Embryonic facial prominence (tissue), 1 donor: ENCODE measurements around the gene GBF1.

ENCODE experiments used
- DNase-seq: peaks from one replicate; pipeline ENCODE4 v3.0.0-alpha.2; 2016; ENCODE audit errors: extremely low spot score

The GBF1 gene

GRCh38 chr10:102342958-102343357 lies 97.6 kb downstream of the GBF1 start:
- DNase-seq: no peak

- DNase-seq: no peak
Observed at GRCh38 chr10:102344067-102344466, 98.7 kb downstream of the GBF1 start.

GRCh38 chr10:102347236-102347828 lies 102.0 kb downstream of the GBF1 start:
- no peak for DNase-seq

- DNase-seq: no peak
Observed at GRCh38 chr10:102352066-102352715, 106.9 kb downstream of the GBF1 start.

GRCh38 chr10:102354451-102354850 lies 109.1 kb downstream of the GBF1 start:
- DNase-seq: no peak

- DNase-seq: no peak
Observed at GRCh38 chr10:102358712-102359382, 113.5 kb downstream of the GBF1 start.

- DNase-seq: no peak
Observed at GRCh38 chr10:102367441-102367840, 122.1 kb downstream of the GBF1 start.

- no peak for DNase-seq
Observed at GRCh38 chr10:102368077-102368476, 122.7 kb downstream of the GBF1 start.

GRCh38 chr10:102371295-102371694 lies 126.0 kb downstream of the GBF1 start:
- no peak for DNase-seq

GRCh38 chr10:102375250-102375649 lies 129.9 kb downstream of the GBF1 start:
- DNase-seq: no peak

GRCh38 chr10:102375867-102376266 lies 130.5 kb downstream of the GBF1 start:
- no peak for DNase-seq

GRCh38 chr10:102376901-102377300 lies 131.6 kb downstream of the GBF1 start:
- DNase-seq: no peak

- no peak for DNase-seq
Observed at GRCh38 chr10:102379383-102379782, 134.1 kb downstream of the GBF1 start.

GRCh38 chr10:102381983-102382382 lies 136.7 kb downstream of the GBF1 start:
- no peak for DNase-seq

GRCh38 chr10:102382871-102383270 lies 137.5 kb downstream of the GBF1 start:
- no peak for DNase-seq

GRCh38 chr10:102384053-102384452 lies 138.7 kb downstream of the GBF1 start:
- DNase-seq: no peak

GRCh38 chr10:102384606-102385429 lies 139.5 kb downstream of the GBF1 start:
- DNase-seq: no peak

GRCh38 chr10:102389894-102390293 lies 144.6 kb downstream of the GBF1 start:
- DNase-seq: no peak

- no peak for DNase-seq
Observed at GRCh38 chr10:102392306-102392705, 147.0 kb downstream of the GBF1 start.

GRCh38 chr10:102393411-102394078 lies 148.2 kb downstream of the GBF1 start:
- no peak for DNase-seq

GRCh38 chr10:102394079-102394800 lies 148.9 kb downstream of the GBF1 start:
- peak; percentile 80 for DNase-seq
